Activated naive CD8-positive, alpha-beta T cell (primary cell): Measurements from ENCODE around the gene KYAT1.

Experiments used
- H3K27ac Mint-ChIP-seq: one replicate; pipeline ENCODE4 v1.8.0; 2021; ENCODE audit warnings: mixed read lengths
- H3K27me3 Mint-ChIP-seq: one replicate; pipeline ENCODE4 v1.8.0; 2021; ENCODE audit warnings: mixed read lengths
- H3K36me3 Mint-ChIP-seq: one replicate; pipeline ENCODE4 v1.8.0; 2021; ENCODE audit warnings: mixed read lengths
- H3K4me1 Mint-ChIP-seq: one replicate; pipeline ENCODE4 v1.8.0; 2021; ENCODE audit warnings: low read depth, mixed read lengths
- H3K4me3 Mint-ChIP-seq: one replicate; pipeline ENCODE4 v1.8.0; 2021; ENCODE audit warnings: mild to moderate bottlenecking, mixed read lengths
- H3K9me3 Mint-ChIP-seq: one replicate; pipeline ENCODE4 v1.8.0; 2021; ENCODE audit warnings: low read depth, mixed read lengths

KYAT1 gene

DNA sequence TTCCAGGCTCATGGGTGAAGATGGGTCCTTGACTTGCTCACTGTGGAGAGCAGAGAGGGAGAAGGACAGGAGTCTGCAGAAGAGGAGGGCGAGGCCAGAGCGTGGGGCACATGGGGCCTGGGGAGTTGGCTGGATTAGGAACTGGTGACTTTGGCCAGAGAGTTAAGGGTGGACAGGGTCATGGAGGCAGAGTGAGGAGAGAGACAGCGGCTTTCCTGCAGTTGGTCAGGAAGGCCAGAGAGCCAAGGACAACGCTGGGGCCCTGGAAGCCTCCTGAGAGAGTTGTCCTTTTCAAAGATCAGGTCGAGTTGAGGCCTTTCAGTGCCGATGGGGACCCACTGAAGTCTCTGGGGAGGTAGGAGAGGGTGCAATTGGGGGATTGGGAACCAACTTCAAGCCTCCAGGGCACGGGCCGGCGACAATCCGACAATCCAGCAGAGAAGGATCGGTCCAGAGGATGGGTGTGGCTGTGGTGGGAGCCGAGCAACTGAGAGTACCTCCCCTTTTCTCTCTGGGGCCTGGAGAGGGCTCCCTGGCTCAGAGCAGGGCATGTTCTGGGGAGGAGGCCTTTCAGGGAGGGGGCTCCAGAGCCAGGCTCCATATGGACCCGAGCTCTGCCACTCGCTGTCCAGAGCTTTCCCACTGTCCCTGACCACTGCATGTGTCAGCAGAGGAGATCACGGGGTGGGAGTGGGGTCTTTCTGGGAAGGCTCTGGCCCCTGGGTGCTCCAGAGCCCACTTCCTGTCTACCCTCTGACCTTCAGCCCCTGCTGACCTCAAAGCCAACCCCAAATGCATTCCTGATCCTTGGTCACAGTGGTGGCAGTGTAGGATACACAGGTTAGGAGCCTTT is 31.5 kb upstream of the KYAT1 start:
- Mint-ChIP-seq H3K27me3 (no peaks in the 10 kb centered on the region), H3K9me3 (no peaks in the 10 kb centered on the region), H3K4me1 (peaks cover 43% of the 10 kb centered on the region), H3K27ac (peak overlapping the region; percentile 69), H3K36me3 (peaks cover 7% of the 10 kb centered on the region), H3K4me3 (peak overlapping the region; percentile 9)

DNA sequence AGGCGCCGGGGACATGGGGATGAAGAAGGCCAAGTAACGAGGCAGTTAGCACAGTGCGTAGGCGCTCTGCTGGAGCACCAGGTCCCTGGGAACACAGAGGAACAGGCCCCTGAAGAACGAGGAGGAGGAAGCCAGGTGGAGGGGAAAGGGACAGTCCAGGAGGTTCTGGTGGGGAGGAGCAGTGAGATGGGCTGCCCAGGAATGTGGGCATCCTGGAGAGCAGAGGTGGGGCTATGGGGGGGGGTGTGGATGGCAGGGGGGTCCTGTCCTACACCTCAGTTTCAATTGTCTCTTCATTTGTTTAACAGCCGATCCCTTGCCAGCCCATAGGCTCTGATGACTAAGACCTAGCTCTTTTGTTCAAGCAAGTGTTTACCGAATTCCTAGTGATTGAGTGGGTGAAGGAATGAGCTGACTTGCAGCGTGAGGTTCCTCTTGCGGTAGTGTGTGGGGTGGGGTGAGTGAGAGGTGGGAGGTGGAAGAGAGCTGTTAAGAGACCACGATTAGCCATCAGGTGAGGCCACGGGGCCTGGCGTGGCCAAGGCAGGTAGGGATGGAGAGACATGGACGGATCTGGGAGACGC is 30.6 kb upstream of the KYAT1 start:
- H3K27me3 Mint-ChIP-seq = no peaks in the 10 kb centered on the region
- H3K4me1 Mint-ChIP-seq = peaks cover 47% of the 10 kb centered on the region
- H3K9me3 Mint-ChIP-seq = no peaks in the 10 kb centered on the region
- peaks cover 11% of the 10 kb centered on the region for H3K36me3 Mint-ChIP-seq
- H3K4me3 Mint-ChIP-seq = peak overlapping the region; percentile 9
- H3K27ac Mint-ChIP-seq = peak overlapping the region; percentile 69

DNA sequence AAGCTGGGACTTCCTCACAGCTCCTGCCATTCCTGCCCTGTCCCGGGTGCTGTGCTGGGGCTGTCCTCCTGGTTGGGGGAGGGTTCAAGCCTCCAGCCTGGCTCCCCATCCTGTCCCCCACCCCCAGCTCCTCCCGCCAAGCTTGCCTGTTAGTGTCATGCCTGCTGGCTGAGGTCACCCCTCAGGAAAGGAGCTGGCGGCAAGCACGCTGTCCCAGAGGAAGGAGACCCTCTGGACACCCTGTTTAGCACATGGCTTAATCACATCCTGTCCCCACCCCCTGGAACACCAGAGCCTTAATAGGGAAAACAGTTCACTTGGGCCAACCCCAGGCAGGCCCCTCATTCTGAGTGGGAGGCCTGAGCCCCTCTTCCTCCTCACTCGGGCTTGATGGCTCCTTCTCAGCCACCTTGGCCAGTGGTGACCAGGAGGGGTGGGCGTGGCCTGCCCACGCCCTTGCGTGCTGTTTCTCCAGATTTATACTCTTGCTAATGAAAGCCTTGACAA is 29.8 kb upstream of the KYAT1 start:
- Mint-ChIP-seq H3K4me3 (no peak overlapping the region), H3K36me3 (peaks cover 11% of the 10 kb centered on the region), H3K9me3 (no peaks in the 10 kb centered on the region), H3K4me1 (peaks cover 49% of the 10 kb centered on the region), H3K27me3 (no peaks in the 10 kb centered on the region), H3K27ac (peak overlapping the region; percentile 28)

DNA sequence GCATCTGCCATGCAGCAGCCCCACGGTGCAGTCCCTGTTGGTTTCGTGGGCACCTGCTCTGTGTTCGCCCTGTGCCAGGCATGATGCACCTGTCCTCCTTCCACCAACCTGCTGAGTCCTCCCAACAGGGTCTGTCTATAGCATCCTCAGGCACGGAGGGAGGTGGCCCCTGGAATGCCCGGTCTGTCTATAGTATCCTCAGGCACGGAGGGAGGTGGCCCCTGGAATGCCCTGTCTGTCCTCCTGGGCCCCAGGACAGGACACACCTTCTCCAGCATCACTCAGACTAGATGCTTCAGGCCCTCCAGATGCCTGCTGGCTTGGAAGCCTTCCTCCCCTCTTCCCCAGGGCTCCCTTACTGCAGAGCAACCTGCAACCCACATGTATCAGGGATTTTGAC is 29.2 kb upstream of the KYAT1 start:
- H3K27me3 Mint-ChIP-seq = no peaks in the 10 kb centered on the region
- peaks cover 11% of the 10 kb centered on the region for H3K36me3 Mint-ChIP-seq
- peak overlapping the region; percentile 54 for H3K27ac Mint-ChIP-seq
- H3K4me1 Mint-ChIP-seq = peaks cover 51% of the 10 kb centered on the region
- H3K4me3 Mint-ChIP-seq = no peak overlapping the region
- no peaks in the 10 kb centered on the region for H3K9me3 Mint-ChIP-seq

DNA sequence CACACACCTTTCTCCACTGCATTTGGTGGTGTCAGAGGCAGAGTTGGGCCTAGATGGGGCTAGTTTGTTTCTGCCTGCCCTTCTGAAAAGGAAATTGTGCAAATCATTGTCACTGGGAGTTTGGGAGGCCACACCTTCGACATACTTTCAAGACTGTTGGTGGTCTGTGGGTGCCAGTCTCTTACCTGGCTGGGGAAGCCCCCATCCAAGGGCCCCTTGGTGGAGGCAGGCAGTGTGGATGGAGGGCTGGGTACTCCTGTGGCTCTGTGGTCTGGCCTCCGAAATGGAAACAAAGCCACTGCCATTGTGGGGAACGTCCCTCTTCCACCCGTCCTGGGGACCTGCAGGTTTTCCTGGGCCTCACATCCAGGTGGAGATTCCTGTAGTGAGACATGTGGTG is 28.1 kb upstream of the KYAT1 start:
- H3K27me3 Mint-ChIP-seq = no peaks in the 10 kb centered on the region
- H3K27ac Mint-ChIP-seq = no peak overlapping the region
- peaks cover 11% of the 10 kb centered on the region for H3K36me3 Mint-ChIP-seq
- H3K4me1 Mint-ChIP-seq = peaks cover 57% of the 10 kb centered on the region
- H3K9me3 Mint-ChIP-seq = no peaks in the 10 kb centered on the region
- no peak overlapping the region for H3K4me3 Mint-ChIP-seq

DNA sequence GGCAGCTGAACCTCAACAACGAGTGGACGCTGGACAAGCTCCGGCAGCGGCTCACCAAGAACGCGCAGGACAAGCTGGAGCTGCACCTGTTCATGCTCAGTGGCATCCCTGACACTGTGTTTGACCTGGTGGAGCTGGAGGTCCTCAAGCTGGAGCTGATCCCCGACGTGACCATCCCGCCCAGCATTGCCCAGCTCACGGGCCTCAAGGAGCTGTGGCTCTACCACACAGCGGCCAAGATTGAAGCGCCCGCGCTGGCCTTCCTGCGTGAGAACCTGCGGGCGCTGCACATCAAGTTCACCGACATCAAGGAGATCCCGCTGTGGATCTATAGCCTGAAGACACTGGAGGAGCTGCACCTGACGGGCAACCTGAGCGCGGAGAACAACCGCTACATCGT is 26.6 kb upstream of the KYAT1 start:
- no peaks in the 10 kb centered on the region for H3K27me3 Mint-ChIP-seq
- H3K9me3 Mint-ChIP-seq = no peaks in the 10 kb centered on the region
- no peak overlapping the region for H3K4me3 Mint-ChIP-seq
- peaks cover 59% of the 10 kb centered on the region for H3K4me1 Mint-ChIP-seq
- H3K36me3 Mint-ChIP-seq = peaks cover 11% of the 10 kb centered on the region
- no peak overlapping the region for H3K27ac Mint-ChIP-seq

DNA sequence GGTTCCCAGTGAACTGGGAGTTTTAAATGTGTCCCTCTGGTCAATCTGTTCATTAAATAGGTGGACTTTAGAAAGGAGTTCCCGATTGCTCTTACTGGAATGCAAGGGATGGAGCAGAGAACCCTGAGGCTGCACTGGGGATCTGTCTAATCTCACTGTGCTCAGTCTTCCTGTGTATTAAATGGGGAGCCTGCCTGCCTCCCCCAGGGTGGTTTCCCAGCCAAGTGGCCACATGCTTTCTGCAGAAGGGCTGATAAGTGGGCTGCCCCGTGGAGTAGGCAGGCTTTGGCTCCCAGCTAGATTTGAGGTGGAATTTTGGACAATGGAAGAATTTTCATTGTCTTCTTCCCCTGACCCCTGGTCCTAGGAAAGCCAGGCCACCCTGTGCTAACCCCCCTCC is 25.0 kb upstream of the KYAT1 start:
- no peak overlapping the region for H3K4me3 Mint-ChIP-seq
- H3K4me1 Mint-ChIP-seq = peaks cover 58% of the 10 kb centered on the region
- H3K9me3 Mint-ChIP-seq = no peaks in the 10 kb centered on the region

DNA sequence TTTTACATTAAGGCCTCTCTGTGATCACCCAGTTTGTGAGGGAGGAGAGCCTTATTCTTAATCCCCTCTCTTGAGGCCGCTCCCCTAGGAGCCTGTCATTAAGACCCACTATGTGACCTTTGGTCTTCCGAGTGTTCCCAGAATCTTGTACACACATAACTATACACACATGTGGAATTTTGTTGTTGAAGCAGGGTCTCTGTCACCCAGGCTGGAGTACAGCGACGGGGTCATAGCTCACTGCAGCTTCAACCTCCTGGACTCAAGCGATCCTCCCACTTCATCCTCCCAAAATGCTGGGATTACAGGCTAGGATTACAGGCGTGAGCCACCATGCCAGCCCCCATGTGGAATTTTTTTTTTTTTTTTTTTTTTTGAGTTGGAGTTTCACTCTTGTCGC is 24.2 kb upstream of the KYAT1 start:
- Mint-ChIP-seq H3K9me3 (no peaks in the 10 kb centered on the region), H3K36me3 (peaks cover 8% of the 10 kb centered on the region), H3K27me3 (no peaks in the 10 kb centered on the region), H3K4me1 (peaks cover 58% of the 10 kb centered on the region), H3K4me3 (no peak overlapping the region), H3K27ac (peak overlapping the region; percentile 61)

More for the DNA sequence above, 25.0 kb upstream of the KYAT1 start:
- Mint-ChIP-seq H3K27ac (peak overlapping the region; percentile 77), H3K36me3 (peaks cover 8% of the 10 kb centered on the region), H3K27me3 (no peaks in the 10 kb centered on the region)

DNA sequence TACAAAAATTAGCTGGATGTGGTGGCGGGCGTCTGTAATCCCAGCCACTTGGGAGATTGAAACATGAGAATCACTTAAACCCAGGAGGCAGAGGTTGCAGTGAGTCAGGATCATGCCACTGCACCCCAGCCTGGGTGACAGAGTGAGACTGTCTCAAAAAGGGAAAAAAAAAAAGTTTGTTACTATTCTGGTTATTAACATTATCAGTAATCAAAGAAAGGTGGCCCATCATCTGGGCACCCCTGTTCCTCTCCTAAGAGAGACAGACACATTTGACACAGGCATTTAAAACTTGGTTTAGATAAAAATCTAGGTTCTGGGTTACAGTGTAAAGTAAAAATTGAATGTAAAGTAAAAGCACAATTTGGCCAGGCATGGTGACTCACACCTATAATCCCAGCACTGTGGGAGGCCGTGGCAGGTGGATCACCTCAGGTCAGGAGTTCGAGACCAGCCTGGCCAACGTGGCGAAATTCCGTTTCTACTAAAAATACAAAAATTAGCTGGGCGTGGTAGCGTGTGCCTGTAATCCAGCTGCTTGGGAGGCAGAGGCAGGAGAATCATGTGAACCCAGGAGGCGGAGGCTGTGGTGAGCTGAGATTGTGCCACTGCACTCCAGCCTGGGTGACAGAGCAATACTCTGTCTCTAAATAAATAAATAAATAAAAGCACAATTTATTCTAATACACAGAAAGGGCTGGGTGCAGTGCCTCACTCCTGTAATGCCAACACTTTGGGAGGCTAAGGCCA is 22.3 kb upstream of the KYAT1 start:
- Mint-ChIP-seq H3K4me1 (peaks cover 67% of the 10 kb centered on the region), H3K27me3 (no peaks in the 10 kb centered on the region), H3K36me3 (peaks cover 6% of the 10 kb centered on the region), H3K27ac (peak overlapping the region; percentile 79), H3K9me3 (no peaks in the 10 kb centered on the region), H3K4me3 (no peak overlapping the region)

DNA sequence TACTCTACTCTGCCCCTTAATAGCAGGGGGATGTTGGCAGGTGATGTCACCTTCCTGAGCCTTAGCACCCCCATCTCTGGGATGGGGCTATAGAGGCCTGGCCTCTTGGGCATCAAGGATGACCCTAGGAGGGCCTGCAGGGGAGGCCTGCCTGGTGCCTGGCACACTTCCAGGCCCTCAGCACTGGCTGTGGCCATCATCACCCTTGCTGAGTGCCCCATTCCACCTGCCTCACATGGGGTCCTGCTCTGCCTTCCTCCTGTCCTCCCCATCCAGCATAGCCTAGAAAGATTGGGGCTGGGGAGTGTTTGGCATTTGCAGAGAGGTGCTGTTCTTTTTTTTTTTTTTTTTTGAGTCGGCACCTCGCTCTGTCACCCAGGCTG is 21.3 kb upstream of the KYAT1 start:
- peak overlapping the region; percentile 61 for H3K4me3 Mint-ChIP-seq

DNA sequence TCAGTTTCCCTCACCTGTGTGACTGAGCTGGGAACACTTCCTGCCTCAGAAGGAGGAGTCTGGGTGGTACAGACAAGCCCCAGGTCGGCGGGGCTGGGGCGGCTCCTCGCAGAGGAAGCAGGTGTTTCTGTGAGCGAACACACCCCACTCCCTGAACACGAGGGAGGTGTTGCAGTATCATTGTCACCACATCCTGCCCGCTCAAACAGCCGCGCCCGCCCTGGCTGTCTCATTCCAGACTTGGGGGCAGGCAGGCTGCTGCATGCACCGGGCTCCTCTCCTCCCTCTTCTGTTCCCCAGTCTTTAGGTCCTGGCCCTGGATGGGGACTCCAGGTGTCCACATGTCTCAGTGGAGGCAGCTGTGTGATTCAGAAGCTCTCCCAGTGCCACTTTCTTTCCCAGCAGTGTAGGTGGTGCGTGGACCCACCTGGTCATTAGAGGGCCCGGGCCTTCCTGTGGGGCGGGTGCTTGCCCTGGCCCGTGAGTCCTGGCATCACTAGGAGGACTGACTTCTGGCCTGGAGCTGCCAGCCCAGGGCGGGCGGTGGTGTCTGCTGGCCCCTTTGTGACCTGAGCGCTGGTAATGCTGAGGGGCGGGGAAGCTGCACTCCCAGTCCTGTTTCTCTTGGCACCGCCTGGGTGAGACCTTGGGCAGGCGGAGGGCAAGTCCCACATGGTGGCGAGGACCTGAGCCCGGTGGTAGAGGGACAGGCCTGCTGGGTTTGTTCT is 20.8 kb upstream of the KYAT1 start:
- peaks cover 2% of the 10 kb centered on the region for H3K36me3 Mint-ChIP-seq

More for the DNA sequence above, 21.3 kb upstream of the KYAT1 start:
- Mint-ChIP-seq H3K9me3 (no peaks in the 10 kb centered on the region), H3K36me3 (peaks cover 4% of the 10 kb centered on the region), H3K27me3 (no peaks in the 10 kb centered on the region), H3K4me1 (peaks cover 72% of the 10 kb centered on the region), H3K27ac (peak overlapping the region; percentile 86)

DNA sequence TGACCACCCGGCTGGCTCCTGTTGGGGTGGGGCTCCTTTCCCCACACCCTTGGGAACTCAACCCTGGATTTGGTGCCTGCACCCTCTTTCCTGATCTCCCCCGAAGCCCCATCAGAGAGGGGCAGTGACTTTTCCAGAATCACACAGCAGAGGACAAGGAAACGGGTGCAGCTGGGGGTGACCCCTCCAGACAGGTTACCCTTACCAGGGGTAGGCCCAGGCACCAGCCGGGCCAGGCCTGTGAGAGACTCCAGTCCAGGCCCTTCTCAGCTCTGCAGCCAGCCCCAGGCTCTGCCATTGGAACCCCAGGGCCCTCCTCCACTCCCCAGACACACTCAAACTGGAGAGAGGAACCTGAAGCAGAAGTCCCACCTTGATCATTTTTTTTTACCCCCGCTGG is 20.1 kb upstream of the KYAT1 start:
- Mint-ChIP-seq H3K9me3 (no peaks in the 10 kb centered on the region), H3K27me3 (no peaks in the 10 kb centered on the region), H3K4me1 (peaks cover 73% of the 10 kb centered on the region), H3K27ac (peak overlapping the region; percentile 86), H3K36me3 (peaks cover 2% of the 10 kb centered on the region), H3K4me3 (peak overlapping the region; percentile 61)

More for the DNA sequence above, 20.8 kb upstream of the KYAT1 start:
- Mint-ChIP-seq H3K9me3 (no peaks in the 10 kb centered on the region), H3K4me3 (peak overlapping the region; percentile 61), H3K4me1 (peaks cover 73% of the 10 kb centered on the region), H3K27ac (peak overlapping the region; percentile 86), H3K27me3 (no peaks in the 10 kb centered on the region)

DNA sequence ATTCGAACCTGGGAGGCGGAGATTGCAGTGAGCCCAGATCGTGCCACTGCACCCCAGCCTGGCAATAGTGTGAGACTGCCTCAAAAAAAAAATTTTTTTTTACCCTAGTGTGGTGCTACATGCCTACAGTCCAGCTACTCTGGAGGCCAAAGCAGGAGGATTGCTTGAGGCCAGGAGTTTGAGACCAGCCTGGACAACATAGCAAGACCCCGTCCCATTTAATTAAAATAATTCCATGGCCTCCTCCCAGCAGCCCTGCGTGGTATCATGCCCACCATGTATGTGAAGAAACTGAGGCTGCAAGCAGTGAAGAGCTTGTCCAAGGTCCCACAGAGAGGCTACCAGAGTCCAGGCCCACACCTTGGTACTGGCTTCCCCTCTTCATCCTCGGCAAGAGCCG is 19.6 kb upstream of the KYAT1 start:
- Mint-ChIP-seq H3K4me1 (peaks cover 73% of the 10 kb centered on the region), H3K36me3 (peaks cover 2% of the 10 kb centered on the region), H3K4me3 (no peak overlapping the region), H3K27me3 (no peaks in the 10 kb centered on the region), H3K9me3 (no peaks in the 10 kb centered on the region), H3K27ac (no peak overlapping the region)

DNA sequence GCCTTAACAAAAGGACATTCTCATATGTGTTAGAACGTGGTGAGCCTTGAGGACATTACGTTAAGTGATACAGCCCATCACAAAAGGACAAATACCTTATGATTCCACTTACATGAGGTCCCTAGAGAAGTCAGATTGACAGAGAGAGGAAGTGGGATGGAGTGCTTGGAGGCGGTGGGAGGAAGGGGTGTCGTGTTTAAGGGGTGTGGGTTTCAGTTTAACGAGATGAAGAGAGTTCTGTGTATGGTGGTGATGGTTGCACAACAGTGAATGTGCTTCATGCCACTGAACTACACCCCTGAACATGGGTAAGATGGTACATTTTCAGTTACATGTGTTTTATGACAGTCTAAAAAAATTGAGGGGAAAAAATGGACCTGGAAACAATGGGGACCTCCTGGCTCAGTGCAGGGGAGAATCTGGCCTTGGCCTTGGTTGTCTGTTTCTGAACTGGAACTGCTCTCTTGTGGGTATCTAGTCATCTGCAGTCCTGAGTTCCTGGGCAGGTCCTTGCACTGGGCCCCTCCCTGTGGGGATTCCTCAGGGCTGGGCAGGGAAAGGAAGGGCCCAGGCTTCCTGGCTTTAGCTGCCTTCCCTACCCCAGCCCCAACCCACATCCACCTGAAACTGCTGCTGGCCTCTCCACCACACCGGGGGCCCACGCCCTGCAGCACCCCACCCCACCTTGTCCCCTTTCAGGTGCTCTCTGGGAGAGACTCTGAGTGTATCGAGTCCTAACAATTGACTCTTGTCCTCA is 18.0 kb upstream of the KYAT1 start:
- Mint-ChIP-seq H3K27ac (peak overlapping the region; percentile 92), H3K36me3 (peaks cover 5% of the 10 kb centered on the region), H3K4me1 (peaks cover 80% of the 10 kb centered on the region), H3K9me3 (no peaks in the 10 kb centered on the region), H3K27me3 (no peaks in the 10 kb centered on the region), H3K4me3 (peak overlapping the region; percentile 64)
